Endometrium (tissue), 2 donors: ENCODE measurements around the gene KLK7.
"Not testable (repeated sequence)": the region's sequence is repeated elsewhere in the genome, so short reads cannot be mapped to it uniquely, and the experiment has no call there.

Source experiments
- FAIRE-seq: peaks from 2 replicates; lab custom pipeline; 2012; peaks lifted over from hg19 to GRCh38; lab: Jason Lieb, UNC
- donor health status: control.
- donor health status: control.

Gene KLK7

GRCh38 chr19:50975766-50976165 is 8.0 kb downstream of the KLK7 start:
- no peak for FAIRE-seq

GRCh38 chr19:50974702-50975556 is 8.8 kb downstream of the KLK7 start:
- FAIRE-seq = no peak

GRCh38 chr19:50972795-50973376 is 10.8 kb downstream of the KLK7 start:
- FAIRE-seq = no peak

- not testable (repeated sequence) for FAIRE-seq
Measured at GRCh38 chr19:50969810-50970209, 13.9 kb downstream of the KLK7 start.

DNA sequence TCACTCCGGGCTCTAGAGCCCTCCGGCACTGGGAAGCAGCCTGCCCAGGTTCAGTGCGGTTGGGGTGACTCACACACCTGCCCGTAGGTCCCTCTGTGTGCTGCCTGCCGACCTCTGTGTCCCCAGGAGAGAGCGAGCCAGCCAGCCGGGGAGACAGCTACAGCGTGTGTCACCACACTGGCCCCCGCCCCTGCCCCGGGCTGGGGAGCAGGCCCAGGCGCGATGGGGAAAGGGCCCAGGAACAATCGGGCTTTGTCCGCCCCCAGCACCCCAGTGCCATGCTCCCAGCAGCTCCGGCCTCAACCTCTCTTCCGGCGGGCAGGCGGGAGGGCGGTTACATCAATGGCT is 14.3 kb downstream of the KLK7 start, which contains the start of gene KLK6:
Gene KLK6 (minus strand): TSS at position 179 of the 348 bp plus-strand sequence. CDS start 1,487 bp downstream, outside the sequence.
- no peak for FAIRE-seq

DNA sequence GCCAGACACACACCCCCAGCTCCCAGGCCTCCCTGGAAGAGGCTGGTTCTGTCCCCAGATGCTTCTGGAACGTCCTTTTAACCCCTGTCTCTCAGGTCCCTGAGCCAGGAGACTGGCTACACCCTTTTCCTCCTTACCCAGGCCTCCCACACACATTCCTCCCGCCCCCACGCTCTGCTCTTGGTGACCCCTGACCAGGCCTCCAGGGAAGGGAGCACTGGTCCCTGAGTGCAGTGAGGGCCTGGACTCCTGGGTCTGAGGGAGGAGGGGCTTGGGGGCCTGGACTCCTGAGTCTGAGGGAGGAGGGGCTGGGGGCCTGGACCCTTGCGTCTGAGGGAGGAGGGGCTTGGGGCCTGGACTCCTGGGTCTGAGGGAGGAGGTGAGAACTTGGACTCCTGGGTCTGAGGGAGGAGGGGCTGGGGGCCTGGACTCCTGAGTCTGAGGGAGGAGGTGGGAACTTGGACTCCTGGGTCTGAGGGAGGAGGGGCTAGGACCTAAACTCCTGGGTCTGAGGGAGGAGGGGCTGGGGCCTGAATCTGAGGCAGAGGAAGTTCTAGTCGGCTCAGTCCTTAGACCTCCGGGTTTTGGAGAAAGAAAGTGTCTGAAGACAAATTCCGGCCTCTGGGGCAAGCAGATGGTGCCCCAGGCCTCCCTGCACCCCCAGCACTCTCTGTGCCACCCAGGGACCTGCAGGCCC is 14.9 kb downstream of the KLK7 start:
- no peak for FAIRE-seq

GRCh38 chr19:50967929-50968715 is 15.6 kb downstream of the KLK7 start:
- FAIRE-seq = no peak

GRCh38 chr19:50964266-50964665 is 19.5 kb downstream of the KLK7 start:
- no peak for FAIRE-seq

DNA sequence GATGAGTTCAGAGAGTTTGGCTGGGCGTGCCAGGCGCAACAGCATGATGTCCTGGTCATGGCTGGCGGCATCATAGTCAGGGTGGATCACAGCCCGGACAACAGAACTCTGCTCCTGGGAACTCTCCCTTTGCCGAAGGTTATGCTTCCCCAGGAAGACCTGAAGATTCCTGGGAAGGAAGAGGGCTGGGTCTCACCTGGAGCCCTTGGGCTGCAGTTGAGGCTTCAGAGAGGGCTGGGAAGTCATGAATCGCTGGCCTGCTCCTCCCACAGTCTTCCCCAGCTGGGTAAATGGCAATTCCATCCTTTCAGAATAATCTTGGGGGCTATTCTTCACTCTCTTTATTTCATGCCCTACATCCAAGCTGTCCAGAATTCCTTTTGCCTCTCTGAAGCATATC is 20.3 kb downstream of the KLK7 start:
- FAIRE-seq = no peak

- no peak for FAIRE-seq
Measured at GRCh38 chr19:50962245-50962644, 21.5 kb downstream of the KLK7 start.

GRCh38 chr19:50959731-50960500 is 23.8 kb downstream of the KLK7 start:
- no peak for FAIRE-seq

GRCh38 chr19:50957587-50957986 is 26.1 kb downstream of the KLK7 start:
- FAIRE-seq = no peak

- no peak for FAIRE-seq
Measured at GRCh38 chr19:50952910-50953309, 30.8 kb downstream of the KLK7 start, which contains the start of gene KLK5. KLK5 (minus strand) TSS chr19:50953038; CDS start chr19:50952657, 381 bp downstream.

- no peak for FAIRE-seq
Measured at GRCh38 chr19:50949861-50950260, 33.9 kb downstream of the KLK7 start.

GRCh38 chr19:50947123-50947522 is 36.6 kb downstream of the KLK7 start:
- FAIRE-seq = no peak

DNA sequence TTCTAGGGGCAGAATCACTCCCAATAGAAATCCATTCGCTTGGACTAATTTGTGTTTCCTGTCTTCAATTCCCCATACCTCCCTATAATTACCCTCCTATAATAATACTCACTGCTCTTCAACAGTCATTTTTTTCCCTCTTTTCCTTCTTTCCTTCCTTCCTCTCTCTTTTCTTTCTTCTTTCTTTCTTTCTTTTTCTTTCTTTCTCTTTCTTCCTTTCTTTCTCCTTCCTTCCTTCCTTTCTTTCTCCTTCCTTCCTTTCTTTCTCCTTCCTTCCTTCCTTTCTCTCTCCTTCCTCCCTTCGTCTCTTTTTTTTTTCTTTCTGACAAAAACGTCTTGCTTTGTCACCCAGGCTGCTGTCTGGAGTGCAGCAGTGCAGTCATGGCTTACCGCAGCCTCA is 38.9 kb downstream of the KLK7 start:
- FAIRE-seq = no peak

DNA sequence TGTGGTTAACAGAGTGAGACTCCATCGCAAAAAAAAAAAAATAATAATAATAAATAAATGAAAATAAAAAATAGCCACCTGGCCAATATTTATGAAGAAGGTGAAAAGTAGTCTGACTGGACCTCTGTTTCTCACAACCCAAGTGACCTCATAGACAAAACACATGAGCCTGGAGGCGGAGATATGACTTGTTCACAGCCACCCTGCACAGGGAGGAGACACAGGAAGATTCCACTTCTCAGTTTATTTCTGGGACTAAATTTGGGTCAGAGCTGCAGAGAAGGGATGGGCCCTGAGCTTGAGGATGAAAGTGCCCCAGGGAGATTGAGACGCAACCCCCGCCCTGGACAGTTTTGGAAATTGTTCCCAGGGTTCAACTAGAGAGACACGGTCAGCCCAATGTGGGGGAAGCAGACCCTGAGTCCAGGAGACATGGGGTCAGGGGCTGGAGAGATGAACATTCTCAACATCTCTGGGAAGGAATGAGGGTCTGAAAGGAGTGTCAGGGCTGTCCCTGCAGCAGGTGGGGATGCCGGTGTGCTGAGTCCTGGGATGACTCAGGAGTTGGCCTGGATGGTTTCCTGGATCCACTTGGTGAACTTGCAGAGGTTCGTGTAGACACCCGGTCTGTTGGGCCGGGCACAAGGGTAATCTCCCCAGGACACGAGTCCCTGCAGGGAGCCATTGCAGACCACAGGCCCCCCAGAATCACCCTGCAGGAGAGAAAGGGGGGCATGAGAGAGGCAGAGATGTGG is 40.5 kb downstream of the KLK7 start:
- FAIRE-seq = no peak

DNA sequence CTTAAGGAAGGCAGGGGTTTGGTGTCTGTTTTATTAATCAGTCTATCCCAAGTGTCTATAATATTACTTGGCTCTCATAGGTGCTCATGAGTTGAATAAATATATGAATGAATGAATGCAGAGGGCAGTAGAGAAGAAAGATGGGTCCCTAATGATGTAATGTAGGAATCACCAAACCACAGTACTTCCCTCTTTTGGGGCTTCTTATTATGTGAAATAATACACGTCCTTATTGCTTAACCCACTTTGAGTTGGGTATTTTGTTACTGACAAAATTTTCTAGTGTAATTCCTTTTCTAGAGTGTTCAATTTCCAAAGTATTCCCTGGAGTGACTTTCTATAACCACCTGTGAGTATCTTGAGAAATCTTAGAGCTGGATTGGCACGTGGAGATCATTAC is 44.1 kb downstream of the KLK7 start:
- no peak for FAIRE-seq

DNA sequence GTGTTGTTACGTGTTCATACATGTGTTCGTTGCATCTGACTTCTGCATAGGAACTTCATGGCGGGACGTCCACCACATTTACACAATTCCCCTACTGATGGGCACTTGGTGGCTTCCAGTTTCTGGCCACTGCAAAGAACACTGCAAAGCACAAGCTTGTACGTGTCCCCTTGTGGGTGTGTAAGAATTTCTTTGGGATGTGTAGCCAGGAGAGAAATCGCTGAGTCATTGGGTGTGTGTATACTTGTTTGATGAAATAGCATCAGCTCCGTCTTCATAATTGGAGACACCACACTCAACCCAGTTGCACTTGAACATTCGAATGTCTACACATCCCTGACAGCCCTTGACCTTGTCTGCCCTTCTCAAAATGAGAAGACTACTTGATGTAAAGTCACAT is 50.1 kb downstream of the KLK7 start:
- FAIRE-seq = no peak

- no peak for FAIRE-seq
Measured at GRCh38 chr19:50932690-50933083, 51.0 kb downstream of the KLK7 start.
